ENCODE data around the gene GARNL3.

- TF ChIP-seq CTCF (IDR thresholded peaks at IDR 0.05; ENCODE audit: insufficient read depth, low read length) = no peak
- TF ChIP-seq POLR2AphosphoS5 (IDR thresholded peaks at IDR 0.05; ENCODE audit: low read depth) = no peak
- no peak for TF ChIP-seq GABPA (IDR thresholded peaks at IDR 0.05; ENCODE audit: low read depth)
- TF ChIP-seq REST (IDR thresholded peaks at IDR 0.05; ENCODE audit: insufficient replicate concordance, low read depth) = no peak
- TF ChIP-seq SPI1 (IDR thresholded peaks at IDR 0.05; ENCODE audit: borderline replicate concordance, low read depth) = no peak
These were observed 42.9 kb upstream of the GARNL3 start for GRCh38 chr9:127221695-127222094.

Data from HL-60 (cell line).